Nephron progenitor cell (in vitro differentiated cells): ENCODE data around the gene RABEP1.
A peak's percentile ranks its signal among the peaks of the same experiment; 100 is the strongest.

ENCODE experiments used
- DNase-seq: peaks from one replicate; pipeline ENCODE4 v3.0.0; 2021
- H3K27ac Mint-ChIP-seq: 2 replicates; pipeline ENCODE4 v1.8.0; 2021; ENCODE audit warnings: mild to moderate bottlenecking, moderate library complexity, mixed read lengths
- H3K27me3 Mint-ChIP-seq: 2 replicates; pipeline ENCODE4 v1.8.0; 2021; ENCODE audit warnings: mild to moderate bottlenecking, low read depth, mixed read lengths; ENCODE audit not compliant: poor library complexity
- H3K36me3 Mint-ChIP-seq: 2 replicates; pipeline ENCODE4 v1.8.0; 2021; ENCODE audit warnings: low read depth, mixed read lengths
- H3K4me1 Mint-ChIP-seq: 2 replicates; pipeline ENCODE4 v1.8.0; 2021; ENCODE audit warnings: mixed read lengths
- H3K4me3 Mint-ChIP-seq: 2 replicates; pipeline ENCODE4 v1.8.0; 2021; ENCODE audit warnings: mild to moderate bottlenecking, moderate library complexity, mixed read lengths
- H3K9me3 Mint-ChIP-seq: 2 replicates; pipeline ENCODE4 v1.8.0; 2021; ENCODE audit warnings: mild to moderate bottlenecking, moderate library complexity, mixed read lengths
- CTCF ChIP-seq: fragments of 200-600 bp; sonication (generic); IDR thresholded peaks from 2 replicates; pipeline ENCODE4 v1.5.0; 2021; ENCODE audit warnings: antibody characterized with exemption

RABEP1 gene

GRCh38 chr17:5434984-5435383, 152.9 kb downstream of the RABEP1 start:
- H3K4me1 Mint-ChIP-seq, result peaks cover 32% of the 10 kb centered on the region
- H3K9me3 Mint-ChIP-seq, result no peaks in the 10 kb centered on the region
- peak overlapping the region; percentile 51 for H3K27ac Mint-ChIP-seq
- no peak overlapping the region for H3K4me3 Mint-ChIP-seq
- DNase-seq, result no peak
- no peak for TF ChIP-seq CTCF
- H3K36me3 Mint-ChIP-seq, result peaks cover 74% of the 10 kb centered on the region
- no peaks in the 10 kb centered on the region for H3K27me3 Mint-ChIP-seq
